Heart right ventricle (tissue), 16 donors: Measurements from ENCODE around the gene SHC1. TPM values are rescaled to one million over a fixed set of nuclear protein-coding genes. Genes with fewer than 3 reads are reported as not detected.

Experiments
- ATAC-seq, 8 donors: fragments of 200-7000 bp; cut with Tn5 transposase; one replicate each; pipeline ENCODE4 v1.9.1; 2020; ENCODE audit warnings: mild to moderate bottlenecking in 8 of 8, moderate library complexity in 8 of 8, moderate number of reproducible peaks in 1 of 8
- DNase-seq, 2 donors: peaks; one replicate each; pipeline ENCODE4 v3.0.0-alpha.2; 2020
- H3K27ac ChIP-seq, 10 donors: fragments of 200-600 bp; sonication (generic) in 2 of 10; one replicate each; pipeline versions ENCODE4 v1.5.0 to v1.8.0; 2020 to 2022; ENCODE audit warnings: mild to moderate bottlenecking in 3 of 10
- H3K27me3 ChIP-seq, 7 donors: fragments of 200-600 bp; one replicate each; pipeline ENCODE4 v1.8.0; 2021 to 2022; ENCODE audit warnings: mild to moderate bottlenecking in 2 of 7
- H3K36me3 ChIP-seq, 9 donors: fragments of 200-600 bp; sonication (generic) in 1 of 9; one replicate each; pipeline versions ENCODE4 v1.5.0 to v1.8.0; 2020 to 2022; ENCODE audit warnings: mild to moderate bottlenecking in 2 of 9
- H3K4me1 ChIP-seq, 9 donors: fragments of 200-600 bp; sonication (generic) in 1 of 9; one replicate each; pipeline versions ENCODE4 v1.5.0 to v1.8.0; 2020 to 2022; ENCODE audit warnings: mild to moderate bottlenecking in 4 of 9
- H3K4me3 ChIP-seq, 10 donors: fragments of 200-600 bp; sonication (generic) in 2 of 10; one replicate each; pipeline versions ENCODE4 v1.5.0 to v1.8.0; 2020 to 2022; ENCODE audit warnings: mild to moderate bottlenecking in 7 of 10, moderate library complexity in 2 of 10
- H3K9me3 ChIP-seq, 11 donors: fragments of 200-600 bp in 10 of 11; sonication (generic) in 2 of 11; one replicate each; pipeline versions ENCODE4 v1.5.0 to v1.8.0; 2013 to 2022; ENCODE audit warnings: mild to moderate bottlenecking in 2 of 11, control low read depth in 1 of 11, moderate library complexity in 1 of 11
- CTCF ChIP-seq, 9 donors: fragments of 200-600 bp; sonication (generic) in 2 of 9; IDR thresholded peaks; one replicate each; pipeline versions ENCODE4 v1.5.0 to v1.8.0; 2021 to 2022; ENCODE audit warnings: antibody characterized with exemption in 9 of 9, mild to moderate bottlenecking in 5 of 9, moderate library complexity in 1 of 9
- WGBS, 2 donors: extraction: QIAGEN DNeasy Blood & Tissue Kit; methylation state at CpG; one replicate each; pipeline ENCODE4 v1.1.7; 2013; ENCODE audit warnings: inconsistent platforms in 1 of 2; 5-methylcytosine and 5-hydroxymethylcytosine counted together
- intact Hi-C, 10 donors: fragments of 100-400 bp; cut with DNase I; formaldehyde crosslinking; loops; one replicate each; pipeline versions ENCODE4 v1.11.1 to v1.14.2; 2022
- polyA plus RNA-seq, 2 donors: library from polyadenylated mRNA; stranded (reverse); fragments of 200-250 nt; gene quantifications; one replicate each; pipeline ENCODE4 v1.2.3, GENCODE V29; 2013
- total RNA-seq, 10 donors: library from RNA; stranded (reverse); fragmentation: NEBNext Ultra II Directional in 3 of 10; extraction: Animal tissue kit (Norgen Biotek cat#: 25700) in 3 of 10; gene quantifications; one replicate each; pipeline versions ENCODE4 v1.2.1 to v1.2.4, GENCODE V29; 2021 to 2023
- donor health status: Arrhythmogenic right ventricular cardiomyopathy.
- donor health status: ischemic (EF 13 %, LVEDD 7.1; RV severe dilation, severe dysfunction).
- donor health status: healthy with polysubstance abuse.
- donor health status: DM: no; HTN: yes; CAD: no.
- donor health status: DM: no; HTN: no; CAD: no.
- donor health status: ischemic (EF 25% LVEDD 6.9; RV normal size, moderate dysfunction).
- donor health status: ischemic (EF 25% LVEDD 5.7; RV mildly dilated, moderate dysfunction).
- donor health status: healthy.
- donor health status: DM: yes; HTN: yes; CAD: no.
- donor health status: Ischemic cardiomyopathy.
- donor health status: ischemic (EF 35%, LVEDD 5.7; RV mildly dilated, moderate dysfunction).
- donor health status: nonischemic (EF 11% LVEDD 7.7; RV severe dilation, severe dysfunction).
- donor health status: DM: yes; HTN: yes; CAD: no.
- donor health status: PGD.
- donor health status: ischemic (EF 29% LVEDD 5.4; RV normal size, mild dysfunction).
- donor health status: nonischemic (EF 23%, LVEDD 6.1; RV moderate dilation, normal function).

SHC1 gene
- total and polyA plus RNA-seq, 12 donors: 35.6 to 95.7 (median 57.7) TPM

DNA sequence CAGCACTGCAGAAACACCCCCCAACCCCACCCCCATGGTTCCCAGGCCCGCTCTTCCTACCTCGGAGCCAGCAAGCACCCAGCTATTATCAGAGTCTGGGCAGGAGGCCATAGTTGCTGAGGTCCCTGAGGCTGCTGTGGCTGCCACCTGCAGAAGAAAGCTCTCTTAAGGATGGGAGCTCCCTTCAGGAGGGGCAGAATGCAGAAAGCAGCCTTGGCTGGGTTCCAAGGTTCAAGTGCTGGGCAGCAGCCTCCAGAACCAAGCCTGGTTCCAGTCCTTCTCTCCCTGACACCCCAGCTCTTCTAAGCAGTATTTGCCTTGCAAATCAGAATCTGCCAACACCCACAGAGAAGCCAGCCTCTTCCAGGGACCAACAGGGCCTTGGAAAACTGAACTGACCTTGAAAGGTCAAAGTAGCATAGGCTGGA, 16.9 kb downstream of the SHC1 start:
- WGBS, 2 donors: 49 to 52% methylated on average over 2 of the region's 2 CpGs
- Histone ChIP-seq H3K9me3 (no peaks in the 10 kb centered on the region), H3K4me3 (peak overlapping the region in 1 of 10 donors; percentile 60), H3K27me3 (no peaks in the 10 kb centered on the region), H3K27ac (peak overlapping the region in 1 of 10 donors; percentile 77), H3K4me1 (peaks cover 15 to 53% (median 48%) of the 10 kb centered on the region in 9 donors), H3K36me3 (peaks cover 0 to 35% (median 5%) of the 10 kb centered on the region in 9 donors)
- DNase-seq: no peak
- ATAC-seq: no peak
- no peak for TF ChIP-seq CTCF (IDR thresholded peaks at IDR 0.05)
- intact Hi-C loops: loop anchor here in 1 of 10 donors (10.0 kb wide), 1 partner anchor 61 kb away; no protein-coding TSS in a partner anchor

GRCh38 chr1:154952664-154953063, 17.9 kb downstream of the SHC1 start:
- WGBS, 2 donors: 75 to 80% methylated on average over 6 of the region's 6 CpGs

DNA sequence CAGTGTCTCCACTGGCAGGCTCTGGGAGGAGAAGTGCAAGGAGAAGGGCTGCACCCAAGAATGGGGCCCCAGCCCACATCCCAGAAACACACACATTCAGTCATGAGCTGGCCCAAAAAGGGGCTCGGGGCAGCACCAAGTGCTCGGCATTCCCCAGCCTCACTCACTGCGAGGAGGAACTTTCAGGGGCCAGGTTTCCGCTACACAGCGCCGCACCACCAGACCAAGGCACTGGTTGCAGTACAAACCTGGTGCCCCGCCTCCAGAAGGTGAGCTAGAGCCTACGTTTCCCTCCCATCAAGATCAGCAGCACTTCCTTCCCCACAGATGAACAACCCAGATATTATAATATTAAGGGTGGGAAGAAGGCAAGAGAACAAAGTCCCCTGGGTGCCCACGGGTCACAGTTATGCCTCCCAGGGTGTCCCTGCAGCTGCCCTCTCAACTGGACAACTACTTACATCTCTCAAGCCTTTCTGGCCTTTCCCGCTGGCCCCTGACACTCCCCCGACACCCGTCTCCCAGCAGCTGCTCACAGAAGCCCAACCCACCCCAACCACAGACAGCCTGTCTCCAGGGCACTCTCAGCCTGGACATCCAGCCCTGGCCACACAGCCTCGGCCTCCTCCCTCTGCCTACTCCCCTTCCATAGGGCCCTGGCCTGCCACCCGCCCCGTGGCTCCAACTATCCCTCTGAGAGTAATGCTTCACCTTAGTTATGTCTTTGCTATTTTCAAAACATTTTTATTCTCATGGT, 18.5 kb downstream of the SHC1 start:
- H3K4me3 ChIP-seq: peak overlapping the region in 1 of 10 donors; percentile 15
- no peak for TF ChIP-seq CTCF (IDR thresholded peaks at IDR 0.05)
- ATAC-seq (no peak), DNase-seq (no peak)
- H3K36me3 ChIP-seq: peaks cover 0 to 42% (median 5%) of the 10 kb centered on the region in 9 donors
- H3K4me1 ChIP-seq: peaks cover 15 to 48% (median 43%) of the 10 kb centered on the region in 9 donors
- peak overlapping the region in 1 of 10 donors; percentile 61 for H3K27ac ChIP-seq
- intact Hi-C loops: loop anchor here in 1 of 10 donors (10.0 kb wide), 1 partner anchor 63 kb away; no protein-coding TSS in a partner anchor
- no peaks in the 10 kb centered on the region for H3K27me3 ChIP-seq
- WGBS, 2 donors: 78 to 80% methylated on average over 15 of the region's 15 CpGs
- H3K9me3 ChIP-seq: no peaks in the 10 kb centered on the region

More at GRCh38 chr1:154952664-154953063, 17.9 kb downstream of the SHC1 start:
- H3K36me3 ChIP-seq: peaks cover 0 to 37% (median 5%) of the 10 kb centered on the region in 9 donors
- DNase-seq (no peak), ATAC-seq (no peak)
- TF ChIP-seq CTCF (IDR thresholded peaks at IDR 0.05): no peak
- H3K4me1 ChIP-seq: peaks cover 15 to 53% (median 48%) of the 10 kb centered on the region in 9 donors
- intact Hi-C loops: loop anchor here in 1 of 10 donors (10.0 kb wide), 1 partner anchor 62 kb away; no protein-coding TSS in a partner anchor
- H3K4me3 ChIP-seq: no peak overlapping the region
- no peaks in the 10 kb centered on the region for H3K9me3 ChIP-seq
- H3K27ac ChIP-seq: peak overlapping the region in 1 of 10 donors; percentile 61
- H3K27me3 ChIP-seq: no peaks in the 10 kb centered on the region

DNA sequence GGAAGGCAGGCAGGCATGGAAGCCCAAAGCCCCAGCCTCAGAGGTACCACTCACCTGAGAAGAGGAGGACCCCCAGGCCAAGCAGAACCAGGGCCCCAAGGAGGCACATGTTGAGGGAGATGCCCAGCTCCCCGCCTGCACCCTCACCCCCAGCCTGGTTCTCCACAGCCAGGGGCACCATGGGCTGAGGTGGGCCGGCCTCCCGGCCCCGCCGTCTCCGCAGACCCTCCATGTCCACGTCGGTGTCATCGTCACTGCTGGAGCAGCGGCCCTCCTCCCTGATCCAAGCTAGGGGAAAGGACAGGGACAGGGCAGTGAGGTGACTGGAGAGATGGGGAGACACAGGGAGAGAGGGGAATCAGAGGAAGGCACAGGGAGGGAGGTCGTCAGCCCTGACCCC, 22.5 kb downstream of the SHC1 start:
- H3K36me3 ChIP-seq: peaks cover 0 to 64% (median 7%) of the 10 kb centered on the region in 9 donors

More for the DNA sequence above, 22.5 kb downstream of the SHC1 start:
- no peak for ATAC-seq
- H3K4me3 ChIP-seq: no peak overlapping the region
- no peak for TF ChIP-seq CTCF (IDR thresholded peaks at IDR 0.05)
- no peak overlapping the region for H3K27ac ChIP-seq
- no peak for DNase-seq
- intact Hi-C loops: no loop called here
- H3K27me3 ChIP-seq: no peaks in the 10 kb centered on the region
- no peaks in the 10 kb centered on the region for H3K9me3 ChIP-seq
- 95 to 97% methylated on average over 11 of the region's 11 CpGs for WGBS, 2 donors
- peaks cover 0 to 31% (median 26%) of the 10 kb centered on the region in 9 donors for H3K4me1 ChIP-seq
